Common myeloid progenitor, CD34-positive (primary cell): Measurements from ENCODE around the gene MEGF10.
A peak's percentile ranks its signal among the peaks of the same experiment; 100 is the strongest.

Experiments used
- CTCF ChIA-PET: fragments of 350-600 bp; sonication (Branson Sonifier 250); formaldehyde crosslinking; loops from one replicate; lab custom pipeline; 2021; ENCODE audit warnings: antibody characterized with exemption; lab: Charles Lee
- POLR2A ChIA-PET: fragments of 350-600 bp; sonication (Branson Sonifier 250); formaldehyde crosslinking; loops from one replicate; lab custom pipeline; 2021; ENCODE audit warnings: antibody characterized with exemption; lab: Charles Lee
- DNase-seq, 3 donors: peaks; one replicate each; pipeline versions ENCODE4 v3.0.0 to v3.0.0-alpha.2; 2013
- H3K27ac ChIP-seq, 2 experiments: 1 replicate in 1 of 2; 2 replicates in 1 of 2; pipeline ENCODE4 v1.7.0; 2013; ENCODE audit warnings: inconsistent platforms in 2 of 2, low read length in 2 of 2, mild to moderate bottlenecking in 2 of 2, low read depth in 1 of 2, moderate library complexity in 1 of 2; ENCODE audit not compliant: severe bottlenecking in 2 of 2, insufficient read depth in 1 of 2, poor library complexity in 1 of 2
- H3K27me3 ChIP-seq, 5 experiments: replicated peaks in 2 of 5; 1 replicate in 3 of 5; 2 replicates in 2 of 5; pipeline versions ENCODE4 v1.6.1 to v1.7.0; 2013; ENCODE audit warnings: low read length in 4 of 5, mild to moderate bottlenecking in 2 of 5, moderate library complexity in 2 of 5, inconsistent platforms in 1 of 5; ENCODE audit not compliant: insufficient read depth in 5 of 5, control insufficient read depth in 4 of 5
- H3K36me3 ChIP-seq, 4 experiments: 1 replicate in 2 of 4; 2 replicates in 2 of 4; pipeline versions ENCODE4 v1.6.1 to v1.7.0; 2013; ENCODE audit warnings: low read length in 3 of 4, control low read depth in 1 of 4, mild to moderate bottlenecking in 1 of 4; ENCODE audit not compliant: control insufficient read depth in 4 of 4, insufficient read depth in 4 of 4
- H3K4me1 ChIP-seq, 4 experiments: 1 replicate in 3 of 4; 2 replicates in 1 of 4; pipeline versions ENCODE4 v1.6.1 to v1.7.1; 2013; ENCODE audit warnings: low read length in 3 of 4, mild to moderate bottlenecking in 3 of 4, control low read depth in 1 of 4, inconsistent platforms in 1 of 4, moderate library complexity in 1 of 4; ENCODE audit not compliant: control insufficient read depth in 4 of 4, insufficient read depth in 4 of 4; ENCODE audit errors: control extremely low read depth in 1 of 4
- H3K4me3 ChIP-seq, 7 experiments: 1 replicate in 4 of 7; 2 replicates in 3 of 7; pipeline versions ENCODE4 v1.5.1 to v1.7.0; 2013; ENCODE audit warnings: mild to moderate bottlenecking in 7 of 7, low read length in 6 of 7, moderate library complexity in 6 of 7, inconsistent platforms in 2 of 7, low read depth in 2 of 7, control low read depth in 1 of 7; ENCODE audit not compliant: insufficient read depth in 4 of 7, control insufficient read depth in 1 of 7; ENCODE audit errors: extremely low read depth in 1 of 7
- H3K9me3 ChIP-seq, 5 experiments: 1 replicate in 4 of 5; 2 replicates in 1 of 5; pipeline versions ENCODE4 v1.6.1 to v1.7.1; 2013; ENCODE audit warnings: low read length in 4 of 5, mild to moderate bottlenecking in 2 of 5, inconsistent platforms in 1 of 5, low read depth in 1 of 5, moderate library complexity in 1 of 5; ENCODE audit not compliant: control insufficient read depth in 4 of 5, insufficient read depth in 2 of 5; ENCODE audit errors: control extremely low read depth in 1 of 5
- WGBS: methylation state at CpG from one replicate; pipeline ENCODE4 v1.1.5; 2013; ENCODE audit not compliant: insufficient coverage; 5-methylcytosine and 5-hydroxymethylcytosine counted together

The MEGF10 gene

GRCh38 chr5:127343313-127343712 is 52.7 kb downstream of the MEGF10 start:
- ChIA-PET POLR2A (no interaction called here), CTCF (interaction anchor here (1.0 to 1.8 kb wide), 2 partner anchors 13 to 149 kb away, joined by 3 to 8 read pairs; no protein-coding TSS in a partner anchor)
- WGBS = 100% methylated on average over 1 of the region's 3 CpGs
- no peak for DNase-seq
- Histone ChIP-seq H3K36me3 (no peaks in the 10 kb centered on the region), H3K4me1 (no peaks in the 10 kb centered on the region), H3K4me3 (no peak overlapping the region), H3K27ac (no peak overlapping the region), H3K27me3 (no peaks in the 10 kb centered on the region), H3K9me3 (no peaks in the 10 kb centered on the region)

- WGBS = no CpG with 5 or more reads among the region's 1 CpG
- DNase-seq = no peak
- no peak overlapping the region for H3K4me3 ChIP-seq
- no peaks in the 10 kb centered on the region for H3K27me3 ChIP-seq
- POLR2A ChIA-PET = no interaction called here
- no peak overlapping the region for H3K27ac ChIP-seq
- H3K4me1 ChIP-seq = no peaks in the 10 kb centered on the region
- H3K9me3 ChIP-seq = no peaks in the 10 kb centered on the region
- no peaks in the 10 kb centered on the region for H3K36me3 ChIP-seq
- CTCF ChIA-PET = interaction anchor here (1.0 to 1.8 kb wide), 2 partner anchors 14 to 148 kb away, joined by 3 to 8 read pairs; no protein-coding TSS in a partner anchor
These were observed 53.3 kb downstream of the MEGF10 start for GRCh38 chr5:127343866-127344265.

DNA sequence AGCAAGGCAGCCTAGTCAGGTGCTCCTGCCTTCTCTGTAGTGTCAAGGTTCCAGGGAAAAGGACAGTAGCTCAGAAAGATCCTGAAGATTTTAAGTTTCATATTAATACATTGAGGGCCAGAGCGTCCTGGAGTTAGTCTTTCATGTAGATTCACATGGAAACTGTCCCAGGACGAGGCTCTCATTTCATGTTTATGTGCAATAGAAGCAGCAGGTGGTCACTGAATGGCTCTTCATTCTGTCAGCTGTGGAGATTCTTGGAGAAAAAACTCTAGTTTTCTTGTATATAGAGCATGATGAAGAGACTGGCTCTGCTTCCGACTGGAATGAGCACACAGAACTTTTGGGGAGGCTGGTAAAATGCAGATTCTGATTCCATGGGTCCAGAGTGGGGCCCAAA is 54.3 kb downstream of the MEGF10 start:
- H3K36me3 ChIP-seq = no peaks in the 10 kb centered on the region
- H3K27ac ChIP-seq = no peak overlapping the region
- POLR2A ChIA-PET = no interaction called here
- no peaks in the 10 kb centered on the region for H3K27me3 ChIP-seq
- no peaks in the 10 kb centered on the region for H3K9me3 ChIP-seq
- DNase-seq = no peak
- H3K4me1 ChIP-seq = no peaks in the 10 kb centered on the region
- WGBS = 96% methylated on average over 3 of the region's 3 CpGs
- CTCF ChIA-PET = no interaction called here
- no peak overlapping the region for H3K4me3 ChIP-seq

GRCh38 chr5:127351418-127351817 is 60.8 kb downstream of the MEGF10 start:
- Histone ChIP-seq H3K9me3 (no peaks in the 10 kb centered on the region), H3K4me3 (no peak overlapping the region), H3K36me3 (no peaks in the 10 kb centered on the region), H3K27me3 (no peaks in the 10 kb centered on the region), H3K27ac (no peak overlapping the region), H3K4me1 (no peaks in the 10 kb centered on the region)
- CTCF ChIA-PET = no interaction called here
- WGBS = no CpG with 5 or more reads among the region's 4 CpGs
- POLR2A ChIA-PET = no interaction called here
- DNase-seq = no peak

- H3K36me3 ChIP-seq = no peaks in the 10 kb centered on the region
- H3K27me3 ChIP-seq = no peaks in the 10 kb centered on the region
- no peak overlapping the region for H3K27ac ChIP-seq
- no peak overlapping the region for H3K4me3 ChIP-seq
- no peaks in the 10 kb centered on the region for H3K9me3 ChIP-seq
- WGBS = 100% methylated on average over 2 of the region's 2 CpGs
- H3K4me1 ChIP-seq = no peaks in the 10 kb centered on the region
- ChIA-PET CTCF (no interaction called here), POLR2A (no interaction called here)
- no peak for DNase-seq
These were observed 61.5 kb downstream of the MEGF10 start for GRCh38 chr5:127352068-127352467.

DNA sequence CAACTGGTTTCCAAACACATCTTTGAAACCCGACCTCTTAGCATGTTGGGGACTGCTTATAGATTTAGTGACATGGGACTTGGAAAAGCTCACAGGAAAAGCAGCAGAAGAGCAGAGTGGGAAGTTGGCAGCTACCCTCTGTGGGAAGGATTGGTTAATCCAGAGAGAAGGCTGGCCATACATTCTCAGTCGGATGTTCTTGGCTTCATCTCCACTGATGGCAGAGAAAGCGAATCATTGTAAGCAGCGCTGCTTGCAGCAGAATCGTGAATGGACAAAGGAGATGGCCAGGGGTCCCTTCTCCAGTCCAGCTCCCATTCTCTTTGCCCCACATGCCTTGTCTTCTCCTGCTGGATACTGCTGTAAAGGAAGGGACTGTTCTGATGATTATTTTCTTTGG is 62.7 kb downstream of the MEGF10 start:
- DNase-seq = no peak
- no peaks in the 10 kb centered on the region for H3K9me3 ChIP-seq
- 100% methylated on average over 4 of the region's 5 CpGs for WGBS
- peaks cover 0 to 8% (median 5%) of the 10 kb centered on the region in 4 experiments for H3K4me1 ChIP-seq
- no peak overlapping the region for H3K4me3 ChIP-seq
- H3K27ac ChIP-seq = no peak overlapping the region
- H3K36me3 ChIP-seq = no peaks in the 10 kb centered on the region
- ChIA-PET CTCF (no interaction called here), POLR2A (no interaction called here)
- H3K27me3 ChIP-seq = no peaks in the 10 kb centered on the region

DNA sequence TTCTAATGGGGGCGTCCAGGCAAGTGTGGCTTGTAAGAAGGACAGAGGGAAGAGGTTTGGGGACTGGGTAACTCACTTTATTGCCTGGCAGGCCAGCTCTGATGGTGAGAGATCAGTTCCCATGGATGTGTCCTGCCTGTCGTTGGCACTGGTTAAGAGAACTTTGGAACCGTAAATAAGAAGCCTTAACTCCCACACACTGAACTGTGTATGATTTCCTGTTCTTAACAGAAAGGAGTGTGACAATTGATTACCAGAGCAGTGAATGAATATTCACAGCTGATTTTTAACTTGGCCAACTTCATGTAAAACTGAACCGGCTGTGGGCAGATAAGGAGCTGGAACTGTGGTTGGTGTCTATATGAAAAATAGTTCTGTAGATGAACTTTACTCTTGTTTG is 63.2 kb downstream of the MEGF10 start:
- WGBS = 100% methylated on average over 1 of the region's 4 CpGs
- ChIA-PET CTCF (no interaction called here), POLR2A (no interaction called here)
- DNase-seq = peak in 1 of 3 donors; percentile 30
- no peaks in the 10 kb centered on the region for H3K36me3 ChIP-seq
- peaks cover 0 to 12% (median 6%) of the 10 kb centered on the region in 4 experiments for H3K4me1 ChIP-seq
- no peak overlapping the region for H3K4me3 ChIP-seq
- no peak overlapping the region for H3K27ac ChIP-seq
- no peaks in the 10 kb centered on the region for H3K9me3 ChIP-seq
- no peaks in the 10 kb centered on the region for H3K27me3 ChIP-seq
